Endothelial cell of umbilical vein (primary cell): ENCODE results near the gene DIPK1A. TPM values are rescaled to one million over a fixed set of nuclear protein-coding genes. Genes with fewer than 3 reads are reported as not detected.

Source experiments
- BruUV-seq: library from RNA; stranded (reverse); fragments of 400-500 nt; replicated peaks from 2 replicates; lab custom pipeline; 2021; lab: Mats Ljungman, UMichigan
- CTCF ChIA-PET: fragments of 300-600, 350-600 bp; sonication (Branson Sonifier 250); formaldehyde crosslinking; loops from one replicate; lab custom pipeline; 2021; ENCODE audit warnings: antibody characterized with exemption, inconsistent platforms; lab: Charles Lee
- POLR2A ChIA-PET: fragments of 300-600, 350-600 bp; sonication (Branson Sonifier 250); formaldehyde crosslinking; loops from one replicate; lab custom pipeline; 2021; ENCODE audit warnings: antibody characterized with exemption, inconsistent platforms; lab: Charles Lee
- DNase-seq: peaks from one replicate; pipeline ENCODE4 v3.0.0-alpha.2; 2011; ENCODE audit warnings: low read depth, low spot score
- FAIRE-seq: peaks from 2 replicates; lab custom pipeline; 2011; peaks lifted over from hg19 to GRCh38; lab: Jason Lieb, UNC
- H2AFZ ChIP-seq: 2 replicates; pipeline ENCODE4 v1.6.0; 2012; ENCODE audit warnings: low read depth, low read length, control low read depth, inconsistent platforms
- H3K27ac ChIP-seq: 2 replicates; pipeline ENCODE4 v1.5.1; 2011; ENCODE audit warnings: low read depth, mild to moderate bottlenecking, control low read depth, low read length, moderate library complexity; ENCODE audit not compliant: insufficient read depth
- H3K27me3 ChIP-seq, 2 experiments: 2 replicates each; pipeline versions ENCODE4 v1.6.0 to v1.6.1; 2011; ENCODE audit warnings: low read length in 2 of 2, mixed read lengths in 1 of 2; ENCODE audit not compliant: control insufficient read depth in 2 of 2, insufficient read depth in 2 of 2
- H3K36me3 ChIP-seq, 2 experiments: 2 replicates in 1 of 2; 3 replicates in 1 of 2; pipeline ENCODE4 v1.5.1; 2011; ENCODE audit warnings: low read length in 2 of 2, mild to moderate bottlenecking in 1 of 2, moderate library complexity in 1 of 2; ENCODE audit not compliant: control insufficient read depth in 2 of 2, insufficient read depth in 2 of 2; ENCODE audit errors: extremely low read depth in 1 of 2
- H3K4me1 ChIP-seq: 3 replicates; pipeline ENCODE4 v1.5.1; 2011; ENCODE audit warnings: mild to moderate bottlenecking, low read length; ENCODE audit not compliant: control insufficient read depth, insufficient read depth; ENCODE audit errors: extremely low read depth
- H3K4me2 ChIP-seq: 2 replicates; pipeline ENCODE4 v1.6.1; 2011; ENCODE audit warnings: low read length, control low read depth, mixed read lengths; ENCODE audit not compliant: insufficient read depth
- H3K4me3 ChIP-seq, 3 experiments: fragments of 200-600 bp in 1 of 3; sonication (generic), shearing (Covaris generic) in 1 of 3; replicated peaks in 1 of 3; 2 replicates each; pipeline ENCODE4 v1.5.1; 2011 to 2016; ENCODE audit warnings: control low read depth in 3 of 3, low read length in 3 of 3, mild to moderate bottlenecking in 2 of 3, inconsistent platforms in 1 of 3, low read depth in 1 of 3, moderate library complexity in 1 of 3; ENCODE audit not compliant: insufficient read depth in 1 of 3
- H3K79me2 ChIP-seq: 2 replicates; pipeline ENCODE4 v1.6.0; 2012; ENCODE audit warnings: low read length, inconsistent platforms; ENCODE audit not compliant: control insufficient read depth, insufficient read depth
- H3K9ac ChIP-seq: replicated peaks from 2 replicates; pipeline ENCODE3; 2011; ENCODE audit warnings: low read length, control low read depth; ENCODE audit not compliant: insufficient read depth; ENCODE audit errors: extremely low read depth
- H3K9me1 ChIP-seq: replicated peaks from 3 replicates; pipeline ENCODE4 v1.6.0; 2011; ENCODE audit warnings: mild to moderate bottlenecking, low read length; ENCODE audit not compliant: control insufficient read depth, insufficient read depth; ENCODE audit errors: extremely low read depth
- H3K9me3 ChIP-seq: replicated peaks from 2 replicates; pipeline ENCODE4 v1.5.1; 2012; ENCODE audit warnings: low read length, inconsistent platforms; ENCODE audit not compliant: control insufficient read depth, insufficient read depth
- H4K20me1 ChIP-seq: replicated peaks from 2 replicates; pipeline ENCODE3; 2011; ENCODE audit warnings: mild to moderate bottlenecking, low read length; ENCODE audit not compliant: control insufficient read depth, insufficient read depth; ENCODE audit errors: extremely low read depth
- EZH2 ChIP-seq: IDR thresholded peaks from 2 replicates; pipeline ENCODE4 v1.6.1; 2012; ENCODE audit warnings: borderline replicate concordance, low read depth, mild to moderate bottlenecking, moderate library complexity, low read length, inconsistent platforms; ENCODE audit not compliant: severe bottlenecking
- FOS ChIP-seq: IDR thresholded peaks from 2 replicates; pipeline ENCODE4 v1.6.1; 2011; ENCODE audit warnings: mild to moderate bottlenecking, low read length, moderate library complexity, borderline replicate concordance; ENCODE audit not compliant: insufficient read depth
- GATA2 ChIP-seq: IDR thresholded peaks from 2 replicates; pipeline ENCODE4 v1.7.0; 2011; ENCODE audit warnings: low read depth, mild to moderate bottlenecking, moderate library complexity, mixed read lengths, low read length; ENCODE audit not compliant: insufficient read length, insufficient read depth
- JUN ChIP-seq: IDR thresholded peaks from 2 replicates; pipeline ENCODE4 v1.6.1; 2011; ENCODE audit warnings: borderline replicate concordance, low read depth; ENCODE audit not compliant: insufficient read length, insufficient read depth
- MAX ChIP-seq: IDR thresholded peaks from 2 replicates; pipeline ENCODE4 v1.6.1; 2011; ENCODE audit not compliant: insufficient read depth, insufficient read length
- MYC ChIP-seq: IDR thresholded peaks from one replicate; pipeline ENCODE4 v1.6.1; 2011; ENCODE audit warnings: mild to moderate bottlenecking, low read depth, low read length
- POLR2A ChIP-seq: IDR thresholded peaks from 2 replicates; pipeline ENCODE4 v1.6.1; 2012; ENCODE audit warnings: low read depth, mild to moderate bottlenecking, control low read depth, low read length
- POLR2AphosphoS5 ChIP-seq: IDR thresholded peaks from 2 replicates; pipeline ENCODE4 v1.6.1; 2012; ENCODE audit warnings: low read depth, mild to moderate bottlenecking, control low read depth, low read length, moderate library complexity; ENCODE audit not compliant: insufficient read depth
- dilution Hi-C: fragments of 300-500 bp; cut with MboI; formaldehyde crosslinking; loops from one replicate; pipeline ENCODE4 v1.15.0; 2019; ENCODE audit warnings: low sequenced_read_pairs; ENCODE audit not compliant: extremely low pct_ligation_motif_present
- intact Hi-C: fragments of 100-400 bp; cut with micrococcal nuclease; formaldehyde crosslinking; loops from one replicate; pipeline ENCODE4 v1.10.0; 2022
- polyA plus RNA-seq, 4 experiments: library from polyadenylated mRNA; depleted of rRNA in 3 of 4; stranded (reverse) in 3 of 4; unstranded in 1 of 4; fragments of >200 nt; gene quantifications; 2 replicates each; pipeline versions ENCODE4 v1.2.1 to v1.2.3, GENCODE V29; 2011 to 2012; ENCODE audit warnings: missing spikeins in 1 of 4
- total RNA-seq: library from RNA; stranded (reverse); gene quantifications from 2 replicates; pipeline ENCODE4 v1.2.3, GENCODE V29; 2021
- TF ChIP-seq, protein P1 (sequence below), 2 donors: IDR thresholded peaks; 1 replicate in 1 of 2; 2 replicates in 1 of 2; pipeline ENCODE4 v1.5.1; 2011; ENCODE audit warnings: low read length in 2 of 2, mild to moderate bottlenecking in 2 of 2, moderate library complexity in 2 of 2, control low read depth in 1 of 2, inconsistent platforms in 1 of 2, low read depth in 1 of 2; ENCODE audit not compliant: insufficient read depth in 1 of 2; ENCODE audit errors: extremely low read depth in 1 of 2

The DIPK1A gene
- total and polyA plus RNA-seq, 2 donors (not counting 3 experiments of a cell fraction or from before 2014, with no cell fraction given), result 0.25 to 0.93 TPM

DNA sequence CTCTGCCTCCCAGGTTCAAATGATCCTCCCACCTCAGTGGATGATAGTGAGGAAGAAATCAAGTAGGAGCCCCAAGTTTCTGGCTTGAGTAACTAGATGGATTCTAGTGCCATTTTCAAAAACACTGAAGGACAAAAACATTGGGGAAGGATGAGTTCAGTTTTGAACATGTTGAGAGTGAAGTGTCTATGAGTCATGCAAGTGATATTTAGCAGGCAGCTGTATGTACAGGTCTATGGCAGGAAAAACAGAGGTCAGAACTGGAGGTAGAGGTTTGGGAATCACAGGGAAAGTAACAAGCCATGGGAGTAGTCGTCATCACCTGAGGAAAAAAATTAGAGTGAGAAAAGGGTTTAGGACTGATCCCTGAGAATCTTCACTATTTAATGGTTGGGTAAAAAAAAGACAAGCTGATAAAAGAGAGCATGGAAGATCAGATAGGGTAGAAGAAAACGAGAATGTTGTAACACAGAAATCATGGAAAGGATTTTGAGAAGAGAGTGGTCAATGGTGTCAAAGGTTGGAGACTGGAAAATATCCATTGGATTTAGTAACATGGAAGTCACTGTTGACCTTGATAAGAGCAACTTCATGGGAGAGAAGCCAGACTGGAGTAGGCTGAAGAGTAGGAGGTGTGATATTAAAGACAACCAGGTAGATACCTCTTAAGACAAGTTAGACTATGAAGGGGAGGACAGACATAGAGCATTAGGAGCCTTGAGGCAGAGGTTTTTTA lies 53.1 kb downstream of the DIPK1A start:
- no peak overlapping the region for H2AFZ ChIP-seq
- no peak overlapping the region for H3K4me2 ChIP-seq
- no peak for DNase-seq
- peaks cover 3 to 6% of the 10 kb centered on the region in 2 experiments for H3K27me3 ChIP-seq
- POLR2A ChIA-PET, result no interaction called here
- no peak overlapping the region for H3K27ac ChIP-seq
- TF ChIP-seq POLR2A (no peak), GATA2 (no peak), POLR2AphosphoS5 (no peak), JUN (no peak), FOS (no peak), MYC (no peak), MAX (no peak), EZH2 (no peak)
- TF ChIP-seq, protein P1, sequence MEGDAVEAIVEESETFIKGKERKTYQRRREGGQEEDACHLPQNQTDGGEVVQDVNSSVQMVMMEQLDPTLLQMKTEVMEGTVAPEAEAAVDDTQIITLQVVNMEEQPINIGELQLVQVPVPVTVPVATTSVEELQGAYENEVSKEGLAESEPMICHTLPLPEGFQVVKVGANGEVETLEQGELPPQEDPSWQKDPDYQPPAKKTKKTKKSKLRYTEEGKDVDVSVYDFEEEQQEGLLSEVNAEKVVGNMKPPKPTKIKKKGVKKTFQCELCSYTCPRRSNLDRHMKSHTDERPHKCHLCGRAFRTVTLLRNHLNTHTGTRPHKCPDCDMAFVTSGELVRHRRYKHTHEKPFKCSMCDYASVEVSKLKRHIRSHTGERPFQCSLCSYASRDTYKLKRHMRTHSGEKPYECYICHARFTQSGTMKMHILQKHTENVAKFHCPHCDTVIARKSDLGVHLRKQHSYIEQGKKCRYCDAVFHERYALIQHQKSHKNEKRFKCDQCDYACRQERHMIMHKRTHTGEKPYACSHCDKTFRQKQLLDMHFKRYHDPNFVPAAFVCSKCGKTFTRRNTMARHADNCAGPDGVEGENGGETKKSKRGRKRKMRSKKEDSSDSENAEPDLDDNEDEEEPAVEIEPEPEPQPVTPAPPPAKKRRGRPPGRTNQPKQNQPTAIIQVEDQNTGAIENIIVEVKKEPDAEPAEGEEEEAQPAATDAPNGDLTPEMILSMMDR (IDR thresholded peaks at IDR 0.05; ENCODE audit: extremely low read depth in 1 of 2, insufficient read depth in 1 of 2, low read depth in 1 of 2, low read length in 2 of 2), result no peak
- CTCF ChIA-PET, result no interaction called here
- H3K4me1 ChIP-seq, result no peaks in the 10 kb centered on the region
- H3K4me3 ChIP-seq, result no peak overlapping the region
- no peaks in the 10 kb centered on the region for H3K79me2 ChIP-seq
- FAIRE-seq, result no peak
- no peaks in the 10 kb centered on the region for H3K36me3 ChIP-seq
- intact Hi-C loops, result no loop called here
- no peaks in the 10 kb centered on the region for H3K9me1 ChIP-seq
- no peak overlapping the region for H3K9ac ChIP-seq
- no peaks in the 10 kb centered on the region for H4K20me1 ChIP-seq
- no TSS peak for BruUV-seq
- dilution Hi-C loops, result no loop called here
- no peaks in the 10 kb centered on the region for H3K9me3 ChIP-seq
